GM19099 (cell line): ENCODE results near the gene TMEM11.

Experiments used
- POLR2A ChIP-seq: IDR thresholded peaks from 3 replicates; pipeline ENCODE4 v1.6.1; 2011; ENCODE audit warnings: low read depth; ENCODE audit not compliant: insufficient read length; ENCODE audit errors: extremely low read depth

TMEM11 gene

DNA sequence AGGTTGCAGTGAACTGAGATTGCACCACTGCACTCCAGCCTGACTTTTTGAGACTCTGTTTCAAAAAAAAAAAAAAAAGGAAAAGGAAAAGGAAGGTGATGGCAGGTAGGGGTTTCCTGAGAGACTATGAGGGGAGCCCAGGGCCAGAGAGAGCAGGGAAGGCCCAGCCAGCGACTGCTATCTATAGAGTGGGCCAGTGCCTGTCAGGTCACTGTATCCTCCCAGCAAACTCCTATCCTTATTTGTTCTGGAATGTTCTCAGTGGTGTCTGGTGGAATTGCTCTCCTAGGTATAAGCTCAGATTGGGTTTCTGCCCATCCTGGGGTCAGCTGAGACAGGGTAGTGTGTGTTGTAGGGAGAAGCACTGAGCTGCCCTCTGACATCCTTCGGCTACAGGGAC is 14.9 kb upstream of the TMEM11 start:
- TF ChIP-seq POLR2A: no peak

DNA sequence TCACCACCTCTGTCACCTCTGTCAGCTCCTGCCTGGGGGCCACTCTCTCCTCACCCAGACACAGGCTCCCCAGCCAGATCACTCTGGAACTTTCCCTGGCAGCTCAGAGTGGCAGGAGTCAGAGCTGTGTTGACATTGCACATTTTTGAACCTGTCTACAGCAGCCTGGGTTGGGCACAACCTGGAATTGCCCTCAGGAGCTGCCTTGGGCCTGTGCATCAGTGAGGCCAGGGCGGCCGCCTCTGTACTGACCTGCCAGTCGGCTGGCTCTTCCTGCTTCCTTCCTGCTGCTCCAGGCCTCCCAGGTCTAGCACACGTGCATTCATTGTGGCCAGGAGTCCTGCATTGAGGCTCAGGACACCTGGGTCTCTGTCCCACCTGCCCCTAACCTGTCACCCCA is 14.2 kb upstream of the TMEM11 start:
- TF ChIP-seq POLR2A: no peak

- TF ChIP-seq POLR2A: no peak
Observed at GRCh38 chr17:21223086-21223485, 9.1 kb upstream of the TMEM11 start.

GRCh38 chr17:21218831-21219380 is 4.9 kb upstream of the TMEM11 start:
- no peak for TF ChIP-seq POLR2A

- no peak for TF ChIP-seq POLR2A
Observed at GRCh38 chr17:21218101-21218500, 4.1 kb upstream of the TMEM11 start.

DNA sequence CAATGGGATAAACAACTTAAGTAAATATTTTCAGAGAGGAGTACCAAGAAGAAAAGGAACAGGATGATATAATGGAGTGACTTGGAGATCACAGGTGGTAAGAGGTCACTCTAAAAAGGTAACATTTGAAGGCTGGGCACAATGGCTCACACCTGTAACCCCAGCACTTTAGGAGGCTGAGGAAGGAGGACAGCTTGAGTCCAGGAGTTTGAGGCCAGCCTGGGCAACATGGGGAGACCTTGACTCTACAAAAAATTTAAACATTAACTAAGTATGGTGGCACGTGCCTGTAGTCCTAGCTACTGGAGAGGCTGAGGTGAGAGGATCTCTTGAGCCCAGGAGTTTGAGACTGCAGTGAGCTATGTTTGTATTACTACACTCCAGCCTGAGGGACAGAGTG is 3.4 kb upstream of the TMEM11 start:
- no peak for TF ChIP-seq POLR2A

- no peak for TF ChIP-seq POLR2A
Observed at GRCh38 chr17:21215935-21216334, 2.0 kb upstream of the TMEM11 start.

GRCh38 chr17:21214777-21215541 is 998 bp upstream of the TMEM11 start:
- no peak for TF ChIP-seq POLR2A

- no peak for TF ChIP-seq POLR2A
Observed at GRCh38 chr17:21213638-21214014, 335 bp downstream of the TMEM11 start.

- no peak for TF ChIP-seq POLR2A
Observed at GRCh38 chr17:21212826-21213637, 929 bp downstream of the TMEM11 start.

- TF ChIP-seq POLR2A: no peak
Observed at GRCh38 chr17:21211825-21212479, 2.0 kb downstream of the TMEM11 start.

GRCh38 chr17:21210411-21211076 is 3.4 kb downstream of the TMEM11 start:
- TF ChIP-seq POLR2A: no peak

DNA sequence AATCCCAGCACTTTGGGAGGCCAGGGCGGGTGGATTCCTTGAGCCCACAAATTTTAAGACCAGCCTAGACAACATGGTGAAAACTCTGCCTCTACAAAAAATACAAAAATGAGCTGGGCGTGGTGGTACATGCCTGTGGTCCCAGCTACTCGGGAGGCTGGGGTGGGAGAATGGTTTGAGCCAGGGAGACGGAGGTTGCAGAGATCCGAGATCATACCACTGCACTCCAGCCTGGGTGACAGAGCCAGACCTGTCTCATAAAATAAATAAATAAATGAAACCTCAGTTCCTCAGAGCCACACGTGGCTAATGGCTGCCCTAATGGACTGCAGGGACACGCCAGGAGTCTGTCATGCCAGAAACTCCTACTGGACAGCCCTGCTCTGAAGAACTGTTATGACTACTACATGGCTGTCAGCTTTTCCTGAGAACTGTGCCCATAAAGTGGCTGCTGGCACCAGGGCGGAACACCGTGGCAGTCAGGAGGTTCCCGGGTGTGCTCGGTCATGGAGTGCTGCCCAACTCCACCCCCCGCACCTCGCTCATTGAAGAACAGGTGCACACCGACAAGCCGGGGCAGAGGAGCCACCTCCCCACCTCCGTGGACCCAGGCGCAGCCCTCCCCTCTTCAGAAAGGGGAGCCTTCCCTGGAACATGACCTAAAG is 4.3 kb downstream of the TMEM11 start:
- no peak for TF ChIP-seq POLR2A

GRCh38 chr17:21208352-21208751 is 5.6 kb downstream of the TMEM11 start:
- TF ChIP-seq POLR2A: no peak
